GM12892 (cell line): ENCODE measurements around the gene OR3A1.
"Not testable (repeated sequence)": the region's sequence is repeated elsewhere in the genome, so short reads cannot be mapped to it uniquely, and the experiment has no call there.

Experiments used
- DNase-seq: peaks from one replicate; pipeline ENCODE4 v3.0.0; 2011; ENCODE audit not compliant: insufficient read length
- FAIRE-seq: peaks from 2 replicates; lab custom pipeline; 2011; peaks lifted over from hg19 to GRCh38; lab: Jason Lieb, UNC
- POLR2A ChIP-seq: IDR thresholded peaks from 2 replicates; pipeline ENCODE4 v1.6.1; 2011; ENCODE audit warnings: low read depth, low read length, control low read depth
- POLR2AphosphoS5 ChIP-seq: IDR thresholded peaks from 2 replicates; pipeline ENCODE4 v1.6.1; 2011; ENCODE audit warnings: low read depth, low read length, control low read depth

The OR3A1 gene

DNA sequence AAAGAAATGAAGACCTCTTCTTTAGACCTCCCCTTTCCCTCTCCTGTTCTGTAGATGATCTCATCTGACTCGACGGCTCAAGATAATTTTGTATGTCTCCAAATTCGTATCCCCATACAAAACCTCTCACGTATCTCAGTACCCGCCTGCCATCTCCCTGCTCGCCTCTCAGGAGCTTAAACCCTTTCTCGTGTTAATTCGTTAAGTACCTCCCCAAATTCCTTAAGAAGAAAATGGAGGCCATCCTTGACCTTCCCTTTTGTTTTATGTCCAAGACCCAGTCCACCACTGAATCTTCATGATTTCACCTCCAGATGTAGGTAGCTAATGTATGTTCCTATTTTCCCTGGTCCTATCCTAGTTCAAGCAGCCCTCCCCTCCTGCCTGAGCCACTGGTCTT lies 41.6 kb downstream of the OR3A1 start:
- FAIRE-seq: no peak
- DNase-seq: no peak
- TF ChIP-seq POLR2A (no peak), POLR2AphosphoS5 (no peak)

DNA sequence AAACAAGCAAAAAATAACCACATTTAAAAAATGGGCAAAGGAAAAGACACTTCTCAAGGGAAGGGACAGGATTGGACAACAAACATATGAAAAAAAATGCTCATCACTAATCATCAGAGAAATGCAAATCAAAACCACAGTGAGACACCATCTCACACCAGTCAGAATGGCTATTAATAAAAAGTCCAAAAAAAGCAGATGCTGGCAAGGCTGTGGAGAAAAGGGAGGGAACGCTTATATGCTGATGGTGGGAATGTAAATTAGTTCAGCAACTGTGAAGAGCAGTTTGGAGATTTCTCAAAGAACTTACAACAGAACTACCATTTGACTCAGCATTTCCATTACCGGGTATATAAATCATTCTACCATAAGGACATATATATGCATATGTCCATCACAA lies 49.1 kb downstream of the OR3A1 start:
- DNase-seq, FAIRE-seq: not testable (repeated sequence)

DNA sequence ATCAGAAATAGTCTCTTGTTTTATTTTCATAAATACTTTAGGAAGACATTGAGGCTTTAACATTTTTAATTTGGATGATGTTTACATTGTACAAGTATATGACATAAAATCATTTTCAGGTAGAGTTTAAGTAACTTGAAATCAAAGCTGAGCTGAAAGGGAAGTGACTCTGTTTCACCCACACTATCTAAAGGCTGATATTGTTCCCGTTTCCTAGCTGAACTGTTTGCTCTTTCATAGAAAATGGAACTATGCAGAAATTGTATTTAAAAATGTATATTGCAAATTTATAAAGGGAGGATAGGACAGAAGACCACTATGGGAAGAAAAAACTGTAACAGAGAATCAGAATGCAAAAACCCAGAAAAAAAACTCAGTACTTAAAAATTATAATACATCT lies 53.3 kb downstream of the OR3A1 start:
- not testable (repeated sequence) for DNase-seq, FAIRE-seq

DNA sequence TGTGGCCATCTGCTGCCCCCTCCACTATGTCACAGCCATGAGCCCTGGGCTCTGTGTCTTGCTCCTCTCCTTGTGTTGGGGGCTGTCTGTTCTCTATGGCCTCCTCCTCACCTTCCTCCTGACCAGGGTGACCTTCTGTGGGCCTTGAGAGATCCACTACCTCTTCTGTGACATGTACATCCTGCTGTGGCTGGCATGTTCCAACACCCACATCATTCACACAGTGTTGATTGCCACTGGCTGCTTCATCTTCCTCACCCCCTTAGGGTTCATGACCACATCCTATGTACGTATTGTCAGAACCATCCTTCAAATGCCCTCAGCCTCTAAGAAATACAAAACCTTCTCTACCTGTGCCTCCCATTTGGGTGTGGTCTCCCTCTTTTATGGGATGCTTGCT lies 57.1 kb downstream of the OR3A1 start:
- FAIRE-seq, DNase-seq: not testable (repeated sequence)
